ENCODE results near the gene APOL4.

The APOL4 gene

DNA sequence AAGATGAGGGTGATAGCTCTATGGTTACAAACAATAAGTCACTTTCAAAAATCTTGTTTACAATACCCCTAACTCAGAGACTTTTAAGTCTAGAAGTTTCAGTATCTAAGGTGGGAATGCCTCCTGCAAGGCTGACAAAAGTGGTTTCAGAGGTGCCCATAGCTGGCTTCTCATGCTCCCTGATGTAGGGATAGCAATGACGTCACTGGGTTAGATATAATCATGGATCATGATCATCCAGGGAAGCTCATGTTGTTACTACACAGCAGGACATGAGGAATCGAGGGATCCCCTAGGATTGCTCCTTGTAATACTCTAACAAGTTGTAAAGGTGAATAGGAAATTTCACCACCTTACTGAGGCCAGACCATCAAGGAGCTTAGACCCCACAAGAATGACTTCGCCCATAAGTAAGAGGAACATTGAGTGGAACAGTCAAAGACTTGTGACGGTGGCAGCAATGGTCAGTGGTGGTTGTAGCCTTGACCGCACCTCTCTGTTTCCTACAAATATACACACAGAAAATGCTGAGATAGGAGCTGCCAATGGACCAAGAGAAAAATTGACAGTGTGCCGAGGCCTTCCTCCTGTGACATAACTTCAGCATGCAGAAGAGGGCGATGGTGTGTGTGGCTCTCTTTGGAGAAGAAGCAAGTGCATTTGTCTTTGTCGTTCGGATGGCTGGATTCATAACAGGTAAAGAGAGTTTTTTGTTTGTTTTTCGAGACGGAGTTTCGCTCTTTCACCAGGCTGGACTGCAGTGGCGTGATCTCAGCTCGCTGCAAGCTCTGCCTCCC lies 15.6 kb downstream of the APOL4 start:
- H3K9ac ChIP-seq (ENCODE audit: insufficient read length) = no peak overlapping the region

DNA sequence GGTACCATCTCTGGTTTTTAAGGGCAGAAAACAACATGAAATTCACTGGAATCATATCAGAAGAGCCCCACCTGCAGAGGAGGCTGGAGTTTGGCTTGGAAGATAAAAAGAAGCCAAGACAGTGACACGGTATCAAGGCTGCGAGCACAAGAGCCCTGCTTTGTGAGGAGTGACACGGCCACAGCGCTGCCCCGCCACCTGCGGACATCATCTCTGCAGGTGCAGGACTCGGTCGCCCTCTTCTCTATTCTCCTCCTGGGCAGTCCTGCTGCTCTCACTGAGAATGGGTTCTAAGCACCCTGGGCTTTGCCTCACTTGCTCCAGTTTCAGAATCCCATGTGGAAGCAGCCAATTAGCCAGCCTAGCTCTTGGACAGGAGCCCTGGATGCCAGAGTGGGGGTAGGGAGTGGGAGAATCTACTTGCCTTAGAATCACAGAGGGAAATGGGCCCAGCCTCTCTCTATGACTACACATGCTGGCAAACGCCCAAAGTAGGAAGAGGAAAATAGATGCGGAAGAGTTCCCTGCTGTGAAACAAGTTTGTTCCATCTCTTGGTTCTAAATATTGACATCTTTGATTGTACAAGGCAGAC lies 17.1 kb downstream of the APOL4 start:
- DNase-seq (ENCODE audit: low read depth, low spot score) = peak; percentile 40
- TF ChIP-seq EZH2 (IDR thresholded peaks at IDR 0.05) (no peak), POLR2AphosphoS5 (IDR thresholded peaks at IDR 0.05; ENCODE audit: borderline replicate concordance, low read depth, low read length) (no peak), FOXP2 (optimal IDR thresholded peaks at IDR 0.05; ENCODE audit: control extremely low read depth, extremely low read length, insufficient read depth) (no peak)
- no peak overlapping the region for H3K27ac ChIP-seq
- H3K4me3 ChIP-seq = no peak overlapping the region
- H3K9ac ChIP-seq (ENCODE audit: insufficient read length) = no peak overlapping the region
- H3K9me3 ChIP-seq (ENCODE audit: low read depth, low read length) = no peaks in the 10 kb centered on the region
- no peaks in the 10 kb centered on the region for H3K36me3 ChIP-seq (ENCODE audit: insufficient read depth, low read length)

More for the DNA sequence above, 15.6 kb downstream of the APOL4 start:
- Histone ChIP-seq H3K4me3 (no peak overlapping the region), H3K36me3 (ENCODE audit: insufficient read depth, low read length) (no peaks in the 10 kb centered on the region), H3K9me3 (ENCODE audit: low read depth, low read length) (no peaks in the 10 kb centered on the region), H3K27ac (no peak overlapping the region)
- TF ChIP-seq POLR2AphosphoS5 (IDR thresholded peaks at IDR 0.05; ENCODE audit: borderline replicate concordance, low read depth, low read length) (no peak), FOXP2 (optimal IDR thresholded peaks at IDR 0.05; ENCODE audit: control extremely low read depth, extremely low read length, insufficient read depth) (no peak), EZH2 (IDR thresholded peaks at IDR 0.05) (no peak)
- DNase-seq (ENCODE audit: low read depth, low spot score) = no peak

DNA sequence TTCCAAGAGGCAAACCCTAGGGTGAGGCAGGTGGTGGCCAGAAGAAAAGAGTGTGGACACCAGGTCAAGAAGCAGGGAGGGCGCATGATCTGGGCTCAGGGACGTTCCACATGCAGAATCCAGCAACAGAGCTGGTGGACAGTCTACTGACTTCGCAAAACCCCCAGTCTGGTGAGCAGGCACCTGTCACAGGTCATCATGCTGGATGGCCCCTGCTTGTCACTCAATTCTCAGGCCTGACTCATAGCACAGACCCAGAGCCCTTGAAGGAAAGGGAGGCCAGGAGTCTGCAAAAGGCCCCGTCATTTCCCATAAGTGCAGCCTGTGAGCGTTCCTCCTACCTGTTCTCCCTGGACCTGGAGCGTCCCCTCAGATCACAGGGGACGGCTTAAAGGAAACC lies 18.2 kb downstream of the APOL4 start:
- DNase-seq (ENCODE audit: low read depth, low spot score) = no peak
- Histone ChIP-seq H3K36me3 (ENCODE audit: insufficient read depth, low read length) (no peaks in the 10 kb centered on the region), H3K9me3 (ENCODE audit: low read depth, low read length) (no peaks in the 10 kb centered on the region), H3K4me3 (no peak overlapping the region), H3K9ac (ENCODE audit: insufficient read length) (no peak overlapping the region), H3K27ac (no peak overlapping the region)
- TF ChIP-seq POLR2AphosphoS5 (IDR thresholded peaks at IDR 0.05; ENCODE audit: borderline replicate concordance, low read depth, low read length) = no peak
- no peak for TF ChIP-seq EZH2 (IDR thresholded peaks at IDR 0.05)
- TF ChIP-seq FOXP2 (optimal IDR thresholded peaks at IDR 0.05; ENCODE audit: control extremely low read depth, extremely low read length, insufficient read depth) = no peak

GRCh38 chr22:36182857-36183256 lies 18.8 kb downstream of the APOL4 start:
- no peak for DNase-seq (ENCODE audit: low read depth, low spot score)

DNA sequence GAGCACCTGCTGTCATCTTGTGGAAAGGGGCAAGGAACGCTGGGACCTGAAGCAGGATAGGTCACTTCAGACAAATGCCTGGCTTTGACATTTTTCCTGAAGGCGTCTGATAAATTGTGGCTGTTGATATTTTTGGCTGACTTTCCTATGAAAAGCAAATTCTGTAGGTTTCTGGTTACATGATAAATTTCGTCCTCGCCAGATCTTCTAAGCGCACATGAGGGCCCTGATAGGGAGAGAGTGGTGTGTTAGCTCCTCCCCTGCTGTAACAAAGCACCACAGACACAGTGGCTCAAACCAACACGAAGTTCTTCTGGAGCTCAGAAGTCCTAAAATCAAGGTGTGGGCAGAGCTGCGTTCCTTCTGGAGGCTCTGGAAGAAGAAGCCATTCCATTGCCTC lies 19.6 kb downstream of the APOL4 start:
- Histone ChIP-seq H3K36me3 (ENCODE audit: insufficient read depth, low read length) (no peaks in the 10 kb centered on the region), H3K4me3 (no peak overlapping the region), H3K9me3 (ENCODE audit: low read depth, low read length) (no peaks in the 10 kb centered on the region), H3K9ac (ENCODE audit: insufficient read length) (no peak overlapping the region), H3K27ac (no peak overlapping the region)
- DNase-seq (ENCODE audit: low read depth, low spot score) = no peak
- TF ChIP-seq FOXP2 (optimal IDR thresholded peaks at IDR 0.05; ENCODE audit: control extremely low read depth, extremely low read length, insufficient read depth) (no peak), EZH2 (IDR thresholded peaks at IDR 0.05) (no peak), POLR2AphosphoS5 (IDR thresholded peaks at IDR 0.05; ENCODE audit: borderline replicate concordance, low read depth, low read length) (no peak)

More at GRCh38 chr22:36182857-36183256, 18.8 kb downstream of the APOL4 start:
- no peak overlapping the region for H3K27ac ChIP-seq
- no peaks in the 10 kb centered on the region for H3K36me3 ChIP-seq (ENCODE audit: insufficient read depth, low read length)
- TF ChIP-seq EZH2 (IDR thresholded peaks at IDR 0.05) (no peak), POLR2AphosphoS5 (IDR thresholded peaks at IDR 0.05; ENCODE audit: borderline replicate concordance, low read depth, low read length) (no peak), FOXP2 (optimal IDR thresholded peaks at IDR 0.05; ENCODE audit: control extremely low read depth, extremely low read length, insufficient read depth) (no peak)
- H3K4me3 ChIP-seq = no peak overlapping the region
- H3K9me3 ChIP-seq (ENCODE audit: low read depth, low read length) = no peaks in the 10 kb centered on the region
- H3K9ac ChIP-seq (ENCODE audit: insufficient read length) = no peak overlapping the region

DNA sequence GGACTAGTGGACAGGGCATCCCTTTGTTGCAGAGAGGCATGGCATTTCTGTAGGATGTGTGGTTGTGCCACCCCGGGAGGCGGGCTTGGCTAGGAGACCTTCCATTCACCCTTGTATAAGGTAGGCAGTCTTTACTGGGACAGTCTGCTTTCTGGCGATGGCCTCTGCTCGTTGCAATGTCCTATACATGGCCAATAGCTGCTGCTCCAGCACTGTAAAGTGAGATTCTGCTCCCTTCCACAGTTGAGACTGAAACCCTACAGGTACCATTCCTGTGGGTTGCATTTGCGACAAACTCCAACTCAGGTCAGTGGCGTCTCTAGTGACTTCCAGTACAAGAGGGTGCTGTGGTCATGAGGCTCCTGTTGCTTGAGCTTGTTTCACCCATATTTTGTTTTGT lies 20.7 kb downstream of the APOL4 start:
- no peak overlapping the region for H3K9ac ChIP-seq (ENCODE audit: insufficient read length)
- H3K9me3 ChIP-seq (ENCODE audit: low read depth, low read length) = no peaks in the 10 kb centered on the region
- H3K27ac ChIP-seq = no peak overlapping the region
- no peaks in the 10 kb centered on the region for H3K36me3 ChIP-seq (ENCODE audit: insufficient read depth, low read length)
- TF ChIP-seq EZH2 (IDR thresholded peaks at IDR 0.05) (no peak), FOXP2 (optimal IDR thresholded peaks at IDR 0.05; ENCODE audit: control extremely low read depth, extremely low read length, insufficient read depth) (no peak), POLR2AphosphoS5 (IDR thresholded peaks at IDR 0.05; ENCODE audit: borderline replicate concordance, low read depth, low read length) (no peak)
- DNase-seq (ENCODE audit: low read depth, low spot score) = no peak
- H3K4me3 ChIP-seq = no peak overlapping the region

- H3K9me3 ChIP-seq (ENCODE audit: low read depth, low read length) = no peaks in the 10 kb centered on the region; the same call in 1 of the 2 replicates
- H3K9ac ChIP-seq (ENCODE audit: insufficient read length) = no peak overlapping the region
- no peaks in the 10 kb centered on the region for H3K36me3 ChIP-seq (ENCODE audit: insufficient read depth, low read length)
- DNase-seq (ENCODE audit: low read depth, low spot score) = no peak
- H3K4me3 ChIP-seq = no peak overlapping the region
- H3K27ac ChIP-seq = no peak overlapping the region
- no peak for TF ChIP-seq POLR2AphosphoS5 (IDR thresholded peaks at IDR 0.05; ENCODE audit: borderline replicate concordance, low read depth, low read length)
- no peak for TF ChIP-seq EZH2 (IDR thresholded peaks at IDR 0.05)
- TF ChIP-seq FOXP2 (optimal IDR thresholded peaks at IDR 0.05; ENCODE audit: control extremely low read depth, extremely low read length, insufficient read depth) = no peak
Observed at GRCh38 chr22:36180038-36180880, 21.4 kb downstream of the APOL4 start.

DNA sequence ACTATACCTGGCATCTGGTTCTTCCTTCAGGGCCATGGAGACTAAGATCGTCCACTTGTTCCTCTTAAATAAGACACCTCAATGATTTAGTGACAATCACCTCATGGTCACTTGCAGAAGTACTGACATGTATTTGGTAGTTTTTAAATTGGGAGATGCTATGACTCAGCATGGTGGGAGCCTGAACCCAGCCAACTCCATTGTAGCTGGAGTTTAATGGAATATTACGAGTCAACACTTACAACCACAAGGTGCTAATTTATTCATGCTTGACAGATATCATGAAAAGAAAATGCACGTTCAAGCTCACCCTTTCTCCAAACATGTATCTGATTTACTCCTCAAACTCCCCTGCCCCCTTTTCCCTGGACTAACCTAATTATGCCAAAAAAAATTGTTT lies 24.4 kb downstream of the APOL4 start:
- DNase-seq (ENCODE audit: low read depth, low spot score) = no peak
- no peak overlapping the region for H3K27ac ChIP-seq
- H3K9me3 ChIP-seq (ENCODE audit: low read depth, low read length) = no peaks in the 10 kb centered on the region; the same call in 1 of the 2 replicates
- no peaks in the 10 kb centered on the region for H3K36me3 ChIP-seq (ENCODE audit: insufficient read depth, low read length)
- H3K9ac ChIP-seq (ENCODE audit: insufficient read length) = no peak overlapping the region
- TF ChIP-seq FOXP2 (optimal IDR thresholded peaks at IDR 0.05; ENCODE audit: control extremely low read depth, extremely low read length, insufficient read depth) = no peak
- no peak for TF ChIP-seq EZH2 (IDR thresholded peaks at IDR 0.05)
- no peak for TF ChIP-seq POLR2AphosphoS5 (IDR thresholded peaks at IDR 0.05; ENCODE audit: borderline replicate concordance, low read depth, low read length)
- no peak overlapping the region for H3K4me3 ChIP-seq
